Amniotic epithelial cell (primary cell): Measurements from ENCODE around the gene OSBPL10.
"Not testable (repeated sequence)": the region's sequence is repeated elsewhere in the genome, so short reads cannot be mapped to it uniquely, and the experiment has no call there.

ENCODE experiments used
- DNase-seq: peaks from one replicate; pipeline ENCODE4 v3.0.0-alpha.2; 2010; ENCODE audit warnings: low read depth

Gene OSBPL10

DNA sequence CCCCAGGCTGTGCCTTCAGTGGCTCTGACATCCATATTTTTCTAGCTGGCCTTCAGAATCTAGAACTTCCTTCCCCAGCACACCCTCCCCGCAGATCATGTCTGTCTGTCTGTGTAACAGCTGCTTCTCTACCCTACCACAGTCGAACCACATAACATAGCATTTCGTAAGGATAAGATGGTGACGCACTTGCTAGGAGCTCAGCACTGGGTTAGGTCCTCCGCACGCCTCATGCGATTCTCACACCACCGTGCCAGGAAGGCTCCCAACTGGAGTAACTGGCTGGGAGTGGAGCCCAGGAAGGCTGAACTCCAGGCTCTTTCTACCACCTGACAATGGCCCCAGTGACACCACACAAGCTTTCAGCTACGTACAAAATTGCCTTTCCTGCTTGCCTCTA is 279.8 kb downstream of the OSBPL10 start:
- no peak for DNase-seq

GRCh38 chr3:31699309-31699953 is 281.6 kb downstream of the OSBPL10 start:
- no peak for DNase-seq

DNA sequence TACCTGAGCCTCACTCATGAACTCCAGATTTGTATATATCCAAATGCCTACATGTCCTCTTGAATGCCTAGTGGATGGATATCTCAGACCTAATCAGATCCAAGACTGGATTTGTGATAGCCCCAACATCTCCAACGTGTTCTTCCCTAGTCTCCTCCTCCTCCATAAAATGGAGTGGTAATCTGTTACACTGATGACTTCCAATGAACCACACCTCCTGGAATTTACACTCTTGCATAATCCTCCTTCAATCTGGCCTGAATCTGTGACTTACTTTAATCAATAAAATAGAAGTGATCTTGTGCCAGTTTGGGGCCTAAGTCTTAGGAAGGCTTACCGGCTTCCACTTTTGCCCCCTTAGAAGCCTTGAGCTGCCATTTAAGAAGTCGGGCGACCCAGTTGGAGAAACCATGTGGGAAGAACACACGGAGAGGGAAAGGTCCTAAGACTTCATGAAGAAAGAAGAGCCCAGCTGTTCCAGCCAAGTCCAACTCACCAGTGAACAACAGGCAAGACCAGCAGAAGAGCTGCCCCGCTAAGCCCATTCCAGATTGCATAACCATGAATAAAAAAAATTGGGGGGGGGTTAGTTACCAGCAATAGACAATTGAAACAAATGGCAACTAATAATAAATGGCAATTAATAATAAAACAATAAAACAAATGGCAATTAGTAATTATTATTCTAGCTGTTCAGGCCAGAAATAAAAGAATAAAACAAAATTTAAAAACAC is 284.1 kb downstream of the OSBPL10 start:
- DNase-seq: no peak

GRCh38 chr3:31696009-31696297 is 285.1 kb downstream of the OSBPL10 start:
- no peak for DNase-seq

DNA sequence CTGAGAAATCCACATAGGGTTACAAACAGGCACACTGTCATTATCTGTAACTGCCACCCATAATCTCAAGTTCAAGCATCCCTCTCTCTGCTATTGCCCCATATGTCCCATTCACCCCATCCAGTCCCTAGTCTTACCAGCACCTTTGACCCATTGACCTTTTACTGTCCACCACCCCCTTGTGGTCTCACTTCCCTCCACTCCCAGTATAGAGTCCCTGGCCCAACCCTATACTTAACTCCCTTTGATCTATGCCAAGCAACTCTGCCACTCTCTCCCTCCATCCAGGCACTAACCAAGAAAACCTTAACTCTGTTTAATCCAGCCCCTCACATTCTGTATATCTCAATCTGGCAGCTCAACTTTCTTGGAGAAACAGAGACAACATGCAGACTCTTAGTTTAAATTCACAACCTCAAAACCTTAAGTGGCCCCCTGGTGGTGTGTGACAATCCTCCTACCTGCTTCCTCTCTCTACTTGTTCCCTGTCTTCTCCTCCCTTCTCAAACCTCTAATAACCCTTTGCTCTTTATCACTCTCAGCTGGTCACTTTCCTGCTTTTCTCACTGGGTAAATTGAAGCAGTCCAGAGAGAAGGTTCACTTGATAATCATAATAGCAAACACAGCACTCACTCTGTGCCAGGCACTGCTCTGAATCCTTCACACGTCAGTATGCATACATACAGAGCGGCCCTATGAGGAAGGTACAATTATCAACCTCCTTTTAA is 285.6 kb downstream of the OSBPL10 start:
- DNase-seq: no peak

DNA sequence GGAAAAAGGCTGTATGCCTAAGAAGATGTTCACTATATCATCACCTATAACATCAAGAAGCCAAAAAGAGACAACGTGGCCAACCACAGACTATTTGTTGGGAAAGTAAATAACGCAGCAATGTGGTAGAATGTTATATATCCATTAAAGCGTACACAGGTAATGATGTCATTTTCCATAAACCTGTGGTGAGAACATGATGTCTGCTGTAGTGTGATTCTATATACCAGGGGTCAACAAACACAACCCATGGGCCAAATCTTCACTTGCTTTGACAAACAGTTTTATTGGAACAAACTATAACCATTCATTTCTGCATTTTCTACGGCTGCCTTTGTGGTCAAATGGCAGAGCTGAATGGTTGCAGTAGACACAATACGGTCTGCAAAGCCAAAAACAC is 287.7 kb downstream of the OSBPL10 start:
- DNase-seq: no peak

DNA sequence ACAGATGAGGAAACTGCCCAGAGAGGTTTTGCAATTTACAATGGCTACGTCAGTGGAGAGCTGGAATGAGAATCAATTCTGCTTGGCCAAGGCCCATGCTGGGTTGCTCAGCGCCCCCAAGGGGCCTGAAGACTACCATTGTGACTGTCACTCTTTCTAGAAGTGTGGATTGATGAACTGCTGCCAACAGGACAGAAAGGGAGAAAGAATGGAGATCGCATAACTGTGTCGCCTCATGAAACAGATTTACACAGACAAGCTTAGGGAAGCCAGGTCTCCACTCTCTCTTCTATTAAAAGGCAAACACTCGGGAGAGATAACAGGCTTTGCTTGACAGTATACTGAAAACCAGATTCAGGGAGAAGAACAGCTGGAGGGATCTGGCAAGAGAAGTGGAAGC is 288.3 kb downstream of the OSBPL10 start:
- no peak for DNase-seq

GRCh38 chr3:31690771-31691170 is 290.3 kb downstream of the OSBPL10 start:
- no peak for DNase-seq

DNA sequence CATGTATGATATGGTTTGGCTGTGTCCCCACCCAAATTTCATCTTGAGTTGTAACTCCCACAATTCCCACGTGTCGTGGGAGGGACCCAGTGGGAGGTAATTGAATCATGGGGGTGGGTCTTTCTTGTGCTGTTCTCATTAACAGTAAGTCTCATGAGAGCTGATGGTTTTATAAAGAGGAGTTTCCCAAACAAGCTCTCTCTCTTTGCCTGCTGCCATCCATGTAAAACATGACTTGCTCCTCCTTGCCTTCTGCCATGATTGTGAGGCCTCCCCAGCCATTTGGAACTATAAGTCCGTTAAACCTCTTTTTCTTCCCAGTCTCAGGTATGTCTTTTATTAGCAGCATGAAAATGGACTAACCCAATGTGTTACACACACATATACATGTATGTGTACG is 291.5 kb downstream of the OSBPL10 start:
- DNase-seq: not testable (repeated sequence)

GRCh38 chr3:31688984-31689383 is 292.1 kb downstream of the OSBPL10 start:
- no peak for DNase-seq

- no peak for DNase-seq
These were observed 293.9 kb downstream of the OSBPL10 start for GRCh38 chr3:31687020-31687802.

GRCh38 chr3:31680072-31680870 is 300.8 kb downstream of the OSBPL10 start:
- peak; percentile 34 for DNase-seq

GRCh38 chr3:31676556-31676955 is 304.5 kb downstream of the OSBPL10 start:
- no peak for DNase-seq

GRCh38 chr3:31673950-31674349 is 307.1 kb downstream of the OSBPL10 start:
- no peak for DNase-seq

GRCh38 chr3:31671976-31672375 is 309.1 kb downstream of the OSBPL10 start:
- DNase-seq: no peak

DNA sequence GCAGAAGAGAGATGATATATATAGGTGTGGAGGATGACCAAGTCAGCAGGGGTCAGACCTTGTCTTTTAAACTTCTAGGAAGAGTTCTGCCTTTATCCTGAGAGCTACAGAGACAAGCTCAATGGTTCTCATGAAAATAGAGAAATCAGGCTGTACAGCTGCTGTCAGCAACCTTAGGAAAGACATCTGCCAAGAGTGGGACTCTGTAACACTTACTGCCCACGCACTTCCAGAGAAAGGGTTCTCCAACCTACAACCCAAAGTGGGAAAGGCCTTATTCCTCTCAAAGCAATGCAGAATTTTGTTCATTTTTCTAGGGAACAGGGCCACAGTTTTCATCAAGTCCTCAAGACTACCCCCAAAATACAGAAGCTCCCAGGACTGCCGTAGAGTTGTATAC is 309.6 kb downstream of the OSBPL10 start:
- no peak for DNase-seq

DNA sequence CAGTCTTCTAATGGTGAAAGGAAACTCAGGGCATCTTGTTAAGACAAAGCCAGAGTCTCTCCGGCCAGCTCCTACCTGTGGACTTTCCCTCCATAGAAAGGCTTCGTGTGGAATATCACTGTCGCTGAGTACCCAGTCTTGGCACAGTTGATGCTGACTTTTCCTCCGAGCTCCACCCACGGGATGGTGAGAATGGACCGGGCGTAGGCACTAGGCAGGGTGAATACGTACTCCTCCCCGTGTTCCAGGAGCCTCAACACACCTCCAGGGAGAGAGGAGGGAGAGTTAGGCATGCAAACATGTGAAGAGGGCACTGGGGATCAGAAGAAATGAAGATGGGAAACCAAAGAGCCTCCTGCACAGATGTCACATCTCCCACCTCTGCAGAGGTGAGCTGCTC is 310.3 kb downstream of the OSBPL10 start:
- no peak for DNase-seq

GRCh38 chr3:31670136-31670535 is 310.9 kb downstream of the OSBPL10 start:
- no peak for DNase-seq

DNA sequence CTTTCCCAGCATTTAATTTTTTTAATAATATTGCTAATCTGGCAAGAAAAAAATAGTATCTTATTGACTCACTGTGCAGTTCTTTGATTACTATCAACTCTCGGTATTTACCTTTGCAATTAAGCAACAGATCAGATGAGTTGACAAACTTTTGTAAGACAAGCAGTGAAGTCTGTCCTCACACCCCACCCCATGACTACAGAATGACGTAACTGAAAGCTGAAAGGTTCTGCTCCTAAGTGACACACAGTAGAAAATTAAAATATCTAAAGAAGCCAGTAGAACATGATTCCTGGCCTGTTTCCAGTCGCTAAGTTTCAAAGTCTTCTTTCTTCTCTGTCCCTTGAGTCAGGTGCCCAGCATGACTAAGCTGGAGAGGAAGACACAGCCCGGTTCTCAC is 312.8 kb downstream of the OSBPL10 start:
- DNase-seq: no peak

DNA sequence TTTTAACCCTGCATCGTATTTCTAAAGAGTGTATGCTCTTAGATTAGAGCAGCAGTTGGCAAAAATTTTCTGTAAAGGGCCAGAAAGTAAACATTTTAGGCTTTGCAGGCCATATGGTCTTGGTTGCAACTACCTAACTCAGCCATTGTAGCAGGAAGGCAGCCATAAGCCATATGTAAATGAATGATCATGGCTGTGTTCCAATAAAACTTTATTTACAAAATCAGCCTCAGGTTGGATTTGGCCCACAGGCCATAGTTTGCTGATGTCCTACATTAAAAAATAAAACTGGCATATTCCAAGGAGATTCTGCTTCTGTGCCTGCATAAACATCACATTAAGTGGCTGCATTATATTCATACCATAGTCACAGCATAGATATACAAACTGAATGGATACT is 313.5 kb downstream of the OSBPL10 start:
- DNase-seq: no peak

- DNase-seq: no peak
These were observed 317.0 kb downstream of the OSBPL10 start for GRCh38 chr3:31664031-31664430.
